Measurements from ENCODE around the gene KLK1.

KLK1 gene

GRCh38 chr19:50854636-50855410 lies 31.2 kb upstream of the KLK1 start, which contains the start of gene KLK3:
KLK3 (plus strand) TSS chr19:50854915; CDS start chr19:50854956, 41 bp downstream.
- peaks cover 12% of the 10 kb centered on the region; the same call in 1 of the 2 replicates for H3K4me1 ChIP-seq
- H3K4me2 ChIP-seq = no peak within 1 kb of the TSS
- H3K36me3 ChIP-seq = no peaks in the 10 kb centered on the region
- no peaks in the 10 kb centered on the region for H4K20me1 ChIP-seq
- no peak within 1 kb of the TSS for H3K9ac ChIP-seq
- no peak within 1 kb of the TSS for H3K27ac ChIP-seq
- H3K27me3 ChIP-seq = no peaks in the 10 kb centered on the region
- no peak within 1 kb of the TSS for H3K4me3 ChIP-seq
- TF ChIP-seq Cebpa-rat (IDR thresholded peaks at IDR 0.05) = no peak
- H3K9me3 ChIP-seq = peaks cover under 1% of the 10 kb centered on the region

- TF ChIP-seq Cebpa-rat (IDR thresholded peaks at IDR 0.05) = no peak
- H3K36me3 ChIP-seq = no peaks in the 10 kb centered on the region
- no peaks in the 10 kb centered on the region for H3K9me3 ChIP-seq
- H3K4me2 ChIP-seq = no peak overlapping the region
- peaks cover 7% of the 10 kb centered on the region; the same call in 1 of the 2 replicates for H3K4me1 ChIP-seq
- H3K9ac ChIP-seq = no peak overlapping the region
- H3K27ac ChIP-seq = no peak overlapping the region
- H3K4me3 ChIP-seq = no peak overlapping the region
- no peaks in the 10 kb centered on the region for H3K27me3 ChIP-seq
- H4K20me1 ChIP-seq = no peaks in the 10 kb centered on the region
Observed at GRCh38 chr19:50851620-50852019, 28.0 kb upstream of the KLK1 start.

- no peak overlapping the region for H3K27ac ChIP-seq
- H3K4me3 ChIP-seq = no peak overlapping the region
- no peaks in the 10 kb centered on the region for H4K20me1 ChIP-seq
- H3K4me1 ChIP-seq = 0 out of 2 replicates have a peak, but pooled peaks cover 5% of the 10 kb centered on the region
- no peaks in the 10 kb centered on the region for H3K9me3 ChIP-seq
- H3K36me3 ChIP-seq = no peaks in the 10 kb centered on the region
- H3K9ac ChIP-seq = no peak overlapping the region
- no peaks in the 10 kb centered on the region for H3K27me3 ChIP-seq
- no peak overlapping the region for H3K4me2 ChIP-seq
- TF ChIP-seq Cebpa-rat (IDR thresholded peaks at IDR 0.05) = no peak
Observed at GRCh38 chr19:50850738-50851137, 27.2 kb upstream of the KLK1 start.

- no peaks in the 10 kb centered on the region for H3K27me3 ChIP-seq
- H3K4me1 ChIP-seq = peaks cover 20% of the 10 kb centered on the region
- H3K36me3 ChIP-seq = no peaks in the 10 kb centered on the region
- H3K4me2 ChIP-seq = peak overlapping the region; percentile 85
- no peak for TF ChIP-seq Cebpa-rat (IDR thresholded peaks at IDR 0.05)
- H3K9ac ChIP-seq = peak overlapping the region; percentile 36; the same call in 1 of the 2 replicates
- peak overlapping the region; percentile 47; the same call in 1 of the 2 replicates for H3K27ac ChIP-seq
- H3K4me3 ChIP-seq = peak overlapping the region; percentile 37
- H3K9me3 ChIP-seq = peaks cover 16% of the 10 kb centered on the region
- no peaks in the 10 kb centered on the region for H4K20me1 ChIP-seq
Observed at GRCh38 chr19:50844296-50844935, 20.8 kb upstream of the KLK1 start.

GRCh38 chr19:50843701-50844221 lies 20.2 kb upstream of the KLK1 start:
- Histone ChIP-seq H3K9ac (0 out of 2 replicates have a peak overlapping the region, but pooled peaks have one; percentile 36), H3K4me1 (peaks cover 20% of the 10 kb centered on the region), H3K4me3 (peak overlapping the region; percentile 37), H3K27me3 (no peaks in the 10 kb centered on the region), H4K20me1 (no peaks in the 10 kb centered on the region), H3K36me3 (no peaks in the 10 kb centered on the region), H3K4me2 (peak overlapping the region; percentile 85), H3K9me3 (peaks cover 16% of the 10 kb centered on the region), H3K27ac (peak overlapping the region; percentile 47; the same call in 1 of the 2 replicates)
- no peak for TF ChIP-seq Cebpa-rat (IDR thresholded peaks at IDR 0.05)

GRCh38 chr19:50843205-50843604 lies 19.6 kb upstream of the KLK1 start:
- H3K4me2 ChIP-seq = no peak overlapping the region
- H3K36me3 ChIP-seq = no peaks in the 10 kb centered on the region
- H3K27ac ChIP-seq = no peak overlapping the region
- no peaks in the 10 kb centered on the region for H4K20me1 ChIP-seq
- peaks cover 25% of the 10 kb centered on the region for H3K4me1 ChIP-seq
- H3K27me3 ChIP-seq = no peaks in the 10 kb centered on the region
- no peak for TF ChIP-seq Cebpa-rat (IDR thresholded peaks at IDR 0.05)
- no peak overlapping the region for H3K4me3 ChIP-seq
- H3K9ac ChIP-seq = no peak overlapping the region
- H3K9me3 ChIP-seq = peaks cover 16% of the 10 kb centered on the region

- H3K27ac ChIP-seq = no peak overlapping the region
- no peaks in the 10 kb centered on the region for H3K27me3 ChIP-seq
- H3K36me3 ChIP-seq = no peaks in the 10 kb centered on the region
- H3K4me3 ChIP-seq = no peak overlapping the region
- no peak for TF ChIP-seq Cebpa-rat (IDR thresholded peaks at IDR 0.05)
- peaks cover 16% of the 10 kb centered on the region for H3K9me3 ChIP-seq
- no peak overlapping the region for H3K9ac ChIP-seq
- H4K20me1 ChIP-seq = no peaks in the 10 kb centered on the region
- peaks cover 36% of the 10 kb centered on the region for H3K4me1 ChIP-seq
- no peak overlapping the region for H3K4me2 ChIP-seq
Observed at GRCh38 chr19:50842130-50842529, 18.5 kb upstream of the KLK1 start.

- H3K4me2 ChIP-seq = no peak overlapping the region
- no peak overlapping the region for H3K9ac ChIP-seq
- no peaks in the 10 kb centered on the region for H3K27me3 ChIP-seq
- peaks cover 49% of the 10 kb centered on the region for H3K4me1 ChIP-seq
- no peak overlapping the region for H3K27ac ChIP-seq
- H4K20me1 ChIP-seq = no peaks in the 10 kb centered on the region
- TF ChIP-seq Cebpa-rat (IDR thresholded peaks at IDR 0.05) = no peak
- H3K36me3 ChIP-seq = no peaks in the 10 kb centered on the region
- H3K9me3 ChIP-seq = peaks cover 16% of the 10 kb centered on the region
- H3K4me3 ChIP-seq = no peak overlapping the region
Observed at GRCh38 chr19:50839712-50840655, 16.4 kb upstream of the KLK1 start.

- peaks cover 15% of the 10 kb centered on the region for H3K9me3 ChIP-seq
- peak overlapping the region; percentile 18 for H3K27ac ChIP-seq
- no peak for TF ChIP-seq Cebpa-rat (IDR thresholded peaks at IDR 0.05)
- H3K27me3 ChIP-seq = no peaks in the 10 kb centered on the region
- no peak overlapping the region for H3K9ac ChIP-seq
- H3K4me3 ChIP-seq = no peak overlapping the region
- peaks cover 39% of the 10 kb centered on the region for H3K4me1 ChIP-seq
- H3K36me3 ChIP-seq = no peaks in the 10 kb centered on the region
- H3K4me2 ChIP-seq = peak overlapping the region; percentile 55
- no peaks in the 10 kb centered on the region for H4K20me1 ChIP-seq
Observed at GRCh38 chr19:50838239-50838638, 14.7 kb upstream of the KLK1 start.
